A549 (cell line): Measurements from ENCODE around the gene MYRF. TPM values are rescaled to one million over a fixed set of nuclear protein-coding genes. Genes with fewer than 3 reads are reported as not detected.

Experiments used
- ATAC-seq, 2 experiments: fragments of 200-7000 bp in 1 of 2; fragments of >200 bp in 1 of 2; cut with Nextera tagmentation in 1 of 2; cut with Tn5 transposase in 1 of 2; 3 replicates each; pipeline versions ENCODE4 v1.8.0 to v1.9.1; 2018 to 2020; ENCODE audit warnings: mild to moderate bottlenecking in 1 of 2, moderate library complexity in 1 of 2
- CTCF ChIA-PET: fragments of 300-600 bp; sonication (Branson Sonifier 250); formaldehyde crosslinking; extraction: SDS; loops from one replicate; lab custom pipeline; 2021; ENCODE audit warnings: antibody characterized with exemption, inconsistent platforms; lab: Yijun Ruan, JAX
- POLR2A ChIA-PET: fragments of 350-600 bp; formaldehyde crosslinking; extraction: SDS; loops from one replicate; lab custom pipeline; 2021; ENCODE audit warnings: antibody characterized with exemption, inconsistent platforms; lab: Yijun Ruan, JAX
- DNase-seq, 2 experiments: peaks; one replicate each; pipeline versions ENCODE4 v3.0.0 to v3.0.0-alpha.2; 2011 to 2016; ENCODE audit warnings: low read depth in 1 of 2, low spot score in 1 of 2
- FAIRE-seq: peaks from 2 replicates; lab custom pipeline; 2011; peaks lifted over from hg19 to GRCh38; lab: Jason Lieb, UNC
- H3K27ac ChIP-seq, 2 experiments: fragments of >200 bp; sonication (Bioruptor Twin); formaldehyde crosslinking; 3 replicates each; pipeline ENCODE4 v1.5.1; 2016 to 2017
- H3K4me1 ChIP-seq: fragments of >200 bp; sonication (Bioruptor Twin); formaldehyde crosslinking; 3 replicates; pipeline ENCODE4 v1.6.1; 2016
- H3K4me2 ChIP-seq: fragments of >200 bp; sonication (Bioruptor Twin); formaldehyde crosslinking; 3 replicates; pipeline ENCODE4 v1.6.1; 2016
- H3K4me3 ChIP-seq: fragments of >200 bp; sonication (Bioruptor Twin); formaldehyde crosslinking; 3 replicates; pipeline ENCODE4 v1.5.1; 2016
- H3K9me3 ChIP-seq: fragments of >200 bp; sonication (Bioruptor Twin); formaldehyde crosslinking; 3 replicates; pipeline ENCODE4 v1.6.1; 2016
- CEBPB ChIP-seq, 2 experiments: fragments of >200 bp in 1 of 2; sonication (Bioruptor Twin) in 1 of 2; formaldehyde crosslinking in 1 of 2; IDR thresholded peaks; 2 replicates each; pipeline ENCODE4 v1.6.1; 2012 to 2016
- CHD2 ChIP-seq: fragments of 150-350 bp; IDR thresholded peaks from 2 replicates; pipeline ENCODE4 v1.6.1; 2014; ENCODE audit warnings: low read length; ENCODE audit not compliant: partially characterized antibody
- EHF ChIP-seq: fragments of 250-450 bp; sonication (Bioruptor Pico); IDR thresholded peaks from 2 replicates; pipeline ENCODE4 v1.5.0; 2020; ENCODE audit warnings: mild to moderate bottlenecking
- FOSB ChIP-seq: fragments of 250-450 bp; sonication (Bioruptor Pico); IDR thresholded peaks from 2 replicates; pipeline ENCODE4 v1.5.0; 2020; ENCODE audit warnings: mild to moderate bottlenecking, moderate library complexity
- FOSL2 ChIP-seq, 2 experiments: fragments of 450-650 bp in 1 of 2; fragments of >200 bp in 1 of 2; sonication (Bioruptor Twin) in 1 of 2; formaldehyde crosslinking; IDR thresholded peaks; 2 replicates each; pipeline versions ENCODE4 v1.5.0 to v1.6.1; 2016 to 2020; ENCODE audit warnings: mild to moderate bottlenecking in 1 of 2, moderate library complexity in 1 of 2
- GATA3 ChIP-seq: IDR thresholded peaks from 2 replicates; pipeline ENCODE4 v1.6.1; 2012; ENCODE audit warnings: borderline replicate concordance
- HDAC2 ChIP-seq: fragments of 200-600 bp; sonication (generic); IDR thresholded peaks from 2 replicates; pipeline ENCODE4 v1.6.1; 2016
- HOXA7 ChIP-seq: fragments of 250-450 bp; sonication (Bioruptor Pico); IDR thresholded peaks from 2 replicates; pipeline ENCODE4 v1.5.0; 2020; ENCODE audit warnings: mild to moderate bottlenecking, moderate library complexity
- HOXB13 ChIP-seq: fragments of 250-450 bp; sonication (Bioruptor Pico); IDR thresholded peaks from 2 replicates; pipeline ENCODE4 v1.5.0; 2020; ENCODE audit warnings: low read depth, mild to moderate bottlenecking, moderate library complexity
- HOXB5 ChIP-seq: fragments of 250-450 bp; sonication (Bioruptor Pico); IDR thresholded peaks from 2 replicates; pipeline ENCODE4 v1.5.0; 2020; ENCODE audit warnings: mild to moderate bottlenecking, moderate library complexity
- JUN ChIP-seq, 2 experiments: fragments of >200 bp; sonication (Bioruptor Twin); formaldehyde crosslinking; IDR thresholded peaks; 2 replicates in 1 of 2; 3 replicates in 1 of 2; pipeline ENCODE4 v1.6.1; 2016 to 2017
- KDM1A ChIP-seq: fragments of 200-600 bp; sonication (generic); IDR thresholded peaks from 2 replicates; pipeline ENCODE4 v1.6.1; 2016; ENCODE audit warnings: low read depth, mild to moderate bottlenecking
- MYC ChIP-seq: IDR thresholded peaks from 2 replicates; pipeline ENCODE4 v1.6.1; 2012; ENCODE audit warnings: mild to moderate bottlenecking, inconsistent platforms, low read length, improper control_type of control experiment, borderline replicate concordance
- NFE2L2 ChIP-seq: fragments of 150-350 bp; conservative IDR thresholded peaks from 2 replicates; pipeline ENCODE4 v1.6.1; 2014; ENCODE audit warnings: low read length
- NR3C1 ChIP-seq: fragments of >200 bp; sonication (Bioruptor Twin); formaldehyde crosslinking; IDR thresholded peaks from 3 replicates; pipeline ENCODE4 v1.6.1; 2017
- PHF8 ChIP-seq: fragments of 200-600 bp; sonication (generic); IDR thresholded peaks from 2 replicates; pipeline ENCODE4 v1.6.1; 2016; ENCODE audit warnings: low read depth, mild to moderate bottlenecking, antibody characterized with exemption, moderate library complexity, borderline replicate concordance
- POLR2A ChIP-seq: IDR thresholded peaks from 2 replicates; pipeline ENCODE4 v1.6.1; 2012; ENCODE audit warnings: mild to moderate bottlenecking, low read length
- POLR2AphosphoS2 ChIP-seq: conservative IDR thresholded peaks from 2 replicates; pipeline ENCODE4 v1.6.1; 2012; ENCODE audit warnings: low read length, improper control_type of control experiment, inconsistent platforms
- RCOR1 ChIP-seq: fragments of 150-350 bp; IDR thresholded peaks from 2 replicates; pipeline ENCODE4 v1.6.1; 2014; ENCODE audit warnings: antibody characterized with exemption, low read length, low read depth
- RFX5 ChIP-seq: fragments of 450-650 bp; IDR thresholded peaks from 2 replicates; pipeline ENCODE4 v1.7.1; 2014; ENCODE audit warnings: antibody characterized with exemption, mild to moderate bottlenecking, moderate library complexity
- TP53 ChIP-seq: fragments of 250-450 bp; sonication (Bioruptor Pico); IDR thresholded peaks from 2 replicates; pipeline ENCODE4 v1.5.0; 2021; ENCODE audit warnings: mild to moderate bottlenecking, moderate library complexity
- WGBS: methylation state at CpG from one replicate; pipeline ENCODE4 v1.1.6; 2017; ENCODE audit errors: missing lambda C conversion rate; 5-methylcytosine and 5-hydroxymethylcytosine counted together
- polyA plus RNA-seq, 4 experiments: library from polyadenylated mRNA; depleted of rRNA in 3 of 4; stranded (reverse); fragments of >200 nt; fragmentation: RNase III in 1 of 4; extraction: RNeasy Plus Mini Kit Qiagen cat#74134 plus additional on column Dnase treatment in 1 of 4; gene quantifications; 2 replicates in 3 of 4; 3 replicates in 1 of 4; pipeline ENCODE4 v1.2.3, GENCODE V29; 2011 to 2017
- TF ChIP-seq, protein P1 (sequence below): fragments of 250-450 bp; sonication (Bioruptor Pico); IDR thresholded peaks from 2 replicates; pipeline ENCODE4 v1.5.0; 2020; ENCODE audit warnings: low read depth, mild to moderate bottlenecking, moderate library complexity
- TF ChIP-seq, protein P2 (sequence below): fragments of 200-600 bp; sonication (generic); IDR thresholded peaks from 2 replicates; pipeline ENCODE4 v1.6.1; 2016; ENCODE audit warnings: antibody characterized with exemption, mild to moderate bottlenecking, moderate library complexity
- TF ChIP-seq, protein P3 (sequence below): IDR thresholded peaks from 2 replicates; pipeline ENCODE4 v1.6.1; 2012
- TF ChIP-seq, protein P4 (sequence below): fragments of >200 bp; sonication (Bioruptor Twin); formaldehyde crosslinking; IDR thresholded peaks from 3 replicates; pipeline ENCODE4 v1.6.1; 2016
- TF ChIP-seq, protein P5 (sequence below): fragments of 250-450 bp; sonication (Bioruptor Pico); IDR thresholded peaks from 2 replicates; pipeline ENCODE4 v1.5.0; 2021; ENCODE audit warnings: mild to moderate bottlenecking, moderate library complexity, borderline replicate concordance
- TF ChIP-seq, protein P6 (sequence below): IDR thresholded peaks from 2 replicates; pipeline ENCODE4 v1.6.1; 2012

The MYRF gene
- polyA plus RNA-seq, 2 of the 4 experiments (the other 2 are of a cell fraction) = 14.7 to 22.3 TPM

DNA sequence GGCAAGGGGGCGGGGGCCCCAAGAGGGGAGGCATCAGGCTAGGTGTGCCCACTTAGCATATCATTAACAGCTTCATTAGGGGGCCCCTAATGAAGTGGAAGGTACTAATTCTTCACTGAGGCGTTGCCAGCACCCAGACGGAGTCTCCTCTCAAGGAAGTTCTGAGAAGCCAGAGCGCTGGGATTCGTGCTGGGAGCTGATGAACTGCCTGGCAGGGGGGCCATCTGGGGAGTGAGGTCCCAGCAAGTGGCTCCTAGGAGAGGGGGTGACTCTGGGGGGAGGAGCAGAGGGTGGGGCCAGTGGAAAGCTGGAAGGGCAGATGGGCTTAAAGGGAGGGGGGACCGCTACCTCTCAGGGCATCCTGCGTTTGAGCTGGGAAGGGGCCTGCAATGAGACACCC is 42.4 kb upstream of the MYRF start:
- no peaks in the 10 kb centered on the region for H3K9me3 ChIP-seq
- CTCF ChIA-PET = interaction anchor here (0.9 to 3.2 kb wide), 8 partner anchors 9 to 71 kb away, joined by 3 to 13 read pairs (median 8); no protein-coding TSS in a partner anchor
- POLR2A ChIA-PET = no interaction called here
- no peaks in the 10 kb centered on the region for H3K4me1 ChIP-seq
- 90% methylated on average over 7 of the region's 7 CpGs for WGBS
- TF ChIP-seq POLR2A (no peak), HOXB13 (CRISPR knock-in tag) (no peak), KDM1A (no peak), EHF (CRISPR knock-in tag) (no peak), HOXB5 (CRISPR knock-in tag) (no peak), NFE2L2 (no peak), JUN (IDR thresholded peaks at IDR 0.05) (no peak), NR3C1 (no peak), MYC (no peak), FOSB (no peak), FOSL2 (IDR thresholded peaks at IDR 0.05) (no peak), FOSL2 (CRISPR knock-in tag; IDR thresholded peaks at IDR 0.05) (no peak), TP53 (CRISPR knock-in tag) (no peak)
- TF ChIP-seq, protein P1, sequence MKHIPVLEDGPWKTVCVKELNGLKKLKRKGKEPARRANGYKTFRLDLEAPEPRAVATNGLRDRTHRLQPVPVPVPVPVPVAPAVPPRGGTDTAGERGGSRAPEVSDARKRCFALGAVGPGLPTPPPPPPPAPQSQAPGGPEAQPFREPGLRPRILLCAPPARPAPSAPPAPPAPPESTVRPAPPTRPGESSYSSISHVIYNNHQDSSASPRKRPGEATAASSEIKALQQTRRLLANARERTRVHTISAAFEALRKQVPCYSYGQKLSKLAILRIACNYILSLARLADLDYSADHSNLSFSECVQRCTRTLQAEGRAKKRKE (CRISPR knock-in tag) = no peak
- TF ChIP-seq, protein P2, sequence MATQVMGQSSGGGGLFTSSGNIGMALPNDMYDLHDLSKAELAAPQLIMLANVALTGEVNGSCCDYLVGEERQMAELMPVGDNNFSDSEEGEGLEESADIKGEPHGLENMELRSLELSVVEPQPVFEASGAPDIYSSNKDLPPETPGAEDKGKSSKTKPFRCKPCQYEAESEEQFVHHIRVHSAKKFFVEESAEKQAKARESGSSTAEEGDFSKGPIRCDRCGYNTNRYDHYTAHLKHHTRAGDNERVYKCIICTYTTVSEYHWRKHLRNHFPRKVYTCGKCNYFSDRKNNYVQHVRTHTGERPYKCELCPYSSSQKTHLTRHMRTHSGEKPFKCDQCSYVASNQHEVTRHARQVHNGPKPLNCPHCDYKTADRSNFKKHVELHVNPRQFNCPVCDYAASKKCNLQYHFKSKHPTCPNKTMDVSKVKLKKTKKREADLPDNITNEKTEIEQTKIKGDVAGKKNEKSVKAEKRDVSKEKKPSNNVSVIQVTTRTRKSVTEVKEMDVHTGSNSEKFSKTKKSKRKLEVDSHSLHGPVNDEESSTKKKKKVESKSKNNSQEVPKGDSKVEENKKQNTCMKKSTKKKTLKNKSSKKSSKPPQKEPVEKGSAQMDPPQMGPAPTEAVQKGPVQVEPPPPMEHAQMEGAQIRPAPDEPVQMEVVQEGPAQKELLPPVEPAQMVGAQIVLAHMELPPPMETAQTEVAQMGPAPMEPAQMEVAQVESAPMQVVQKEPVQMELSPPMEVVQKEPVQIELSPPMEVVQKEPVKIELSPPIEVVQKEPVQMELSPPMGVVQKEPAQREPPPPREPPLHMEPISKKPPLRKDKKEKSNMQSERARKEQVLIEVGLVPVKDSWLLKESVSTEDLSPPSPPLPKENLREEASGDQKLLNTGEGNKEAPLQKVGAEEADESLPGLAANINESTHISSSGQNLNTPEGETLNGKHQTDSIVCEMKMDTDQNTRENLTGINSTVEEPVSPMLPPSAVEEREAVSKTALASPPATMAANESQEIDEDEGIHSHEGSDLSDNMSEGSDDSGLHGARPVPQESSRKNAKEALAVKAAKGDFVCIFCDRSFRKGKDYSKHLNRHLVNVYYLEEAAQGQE = no peak
- no peak overlapping the region for H3K4me3 ChIP-seq
- no peak overlapping the region for H3K27ac ChIP-seq
- no peak overlapping the region for H3K4me2 ChIP-seq
- FAIRE-seq = no peak
- DNase-seq = no peak
- ATAC-seq = no peak

DNA sequence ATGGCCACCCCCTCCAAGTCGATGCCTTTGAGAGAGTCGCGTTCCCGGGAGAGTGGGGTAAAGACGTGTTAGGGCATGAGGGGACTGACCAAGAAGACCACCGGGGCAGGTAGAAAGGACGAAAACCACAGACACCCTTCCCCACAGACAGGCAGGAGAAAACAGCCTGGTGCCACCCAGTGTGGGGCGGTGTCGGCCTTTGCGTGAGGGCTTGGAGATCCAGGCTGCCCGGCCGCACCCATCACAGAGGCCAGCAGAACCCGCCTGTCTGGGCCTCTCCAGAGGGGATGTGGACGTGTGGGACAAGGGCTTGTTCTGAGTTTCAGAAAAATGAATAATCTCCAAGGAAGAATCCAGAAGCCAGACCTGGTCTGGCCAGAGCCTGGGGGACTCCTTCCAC is 41.4 kb upstream of the MYRF start:
- ATAC-seq (no peak), DNase-seq (no peak), FAIRE-seq (no peak)
- POLR2A ChIA-PET = no interaction called here
- no peak overlapping the region for H3K4me3 ChIP-seq
- H3K4me2 ChIP-seq = no peak overlapping the region
- TF ChIP-seq, protein P3, sequence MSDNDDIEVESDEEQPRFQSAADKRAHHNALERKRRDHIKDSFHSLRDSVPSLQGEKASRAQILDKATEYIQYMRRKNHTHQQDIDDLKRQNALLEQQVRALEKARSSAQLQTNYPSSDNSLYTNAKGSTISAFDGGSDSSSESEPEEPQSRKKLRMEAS = no peak
- no peak for TF ChIP-seq JUN (IDR thresholded peaks at IDR 0.05)
- TF ChIP-seq, protein P4, sequence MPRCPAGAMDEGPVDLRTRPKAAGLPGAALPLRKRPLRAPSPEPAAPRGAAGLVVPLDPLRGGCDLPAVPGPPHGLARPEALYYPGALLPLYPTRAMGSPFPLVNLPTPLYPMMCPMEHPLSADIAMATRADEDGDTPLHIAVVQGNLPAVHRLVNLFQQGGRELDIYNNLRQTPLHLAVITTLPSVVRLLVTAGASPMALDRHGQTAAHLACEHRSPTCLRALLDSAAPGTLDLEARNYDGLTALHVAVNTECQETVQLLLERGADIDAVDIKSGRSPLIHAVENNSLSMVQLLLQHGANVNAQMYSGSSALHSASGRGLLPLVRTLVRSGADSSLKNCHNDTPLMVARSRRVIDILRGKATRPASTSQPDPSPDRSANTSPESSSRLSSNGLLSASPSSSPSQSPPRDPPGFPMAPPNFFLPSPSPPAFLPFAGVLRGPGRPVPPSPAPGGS = no peak
- no peak for TF ChIP-seq HOXA7 (CRISPR knock-in tag)
- TF ChIP-seq, protein P5, sequence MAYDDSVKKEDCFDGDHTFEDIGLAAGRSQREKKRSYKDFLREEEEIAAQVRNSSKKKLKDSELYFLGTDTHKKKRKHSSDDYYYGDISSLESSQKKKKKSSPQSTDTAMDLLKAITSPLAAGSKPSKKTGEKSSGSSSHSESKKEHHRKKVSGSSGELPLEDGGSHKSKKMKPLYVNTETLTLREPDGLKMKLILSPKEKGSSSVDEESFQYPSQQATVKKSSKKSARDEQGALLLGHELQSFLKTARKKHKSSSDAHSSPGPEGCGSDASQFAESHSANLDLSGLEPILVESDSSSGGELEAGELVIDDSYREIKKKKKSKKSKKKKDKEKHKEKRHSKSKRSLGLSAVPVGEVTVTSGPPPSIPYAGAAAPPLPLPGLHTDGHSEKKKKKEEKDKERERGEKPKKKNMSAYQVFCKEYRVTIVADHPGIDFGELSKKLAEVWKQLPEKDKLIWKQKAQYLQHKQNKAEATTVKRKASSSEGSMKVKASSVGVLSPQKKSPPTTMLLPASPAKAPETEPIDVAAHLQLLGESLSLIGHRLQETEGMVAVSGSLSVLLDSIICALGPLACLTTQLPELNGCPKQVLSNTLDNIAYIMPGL (CRISPR knock-in tag) = no peak
- TF ChIP-seq RCOR1 = no peak
- no peak for TF ChIP-seq CHD2
- TF ChIP-seq PHF8 = no peak
- no peak for TF ChIP-seq NR3C1
- no peak for TF ChIP-seq CEBPB (IDR thresholded peaks at IDR 0.05)
- no peak for TF ChIP-seq HOXB5 (CRISPR knock-in tag)
- TF ChIP-seq GATA3 = no peak
- TF ChIP-seq POLR2AphosphoS2 = no peak
- TF ChIP-seq EHF (CRISPR knock-in tag) = no peak
- no peak for TF ChIP-seq RFX5
- TF ChIP-seq, protein P6, sequence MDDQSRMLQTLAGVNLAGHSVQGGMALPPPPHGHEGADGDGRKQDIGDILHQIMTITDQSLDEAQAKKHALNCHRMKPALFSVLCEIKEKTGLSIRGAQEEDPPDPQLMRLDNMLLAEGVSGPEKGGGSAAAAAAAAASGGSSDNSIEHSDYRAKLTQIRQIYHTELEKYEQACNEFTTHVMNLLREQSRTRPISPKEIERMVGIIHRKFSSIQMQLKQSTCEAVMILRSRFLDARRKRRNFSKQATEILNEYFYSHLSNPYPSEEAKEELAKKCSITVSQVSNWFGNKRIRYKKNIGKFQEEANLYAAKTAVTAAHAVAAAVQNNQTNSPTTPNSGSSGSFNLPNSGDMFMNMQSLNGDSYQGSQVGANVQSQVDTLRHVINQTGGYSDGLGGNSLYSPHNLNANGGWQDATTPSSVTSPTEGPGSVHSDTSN = no peak
- no peak for TF ChIP-seq HDAC2
- no peak for TF ChIP-seq HOXB13 (CRISPR knock-in tag)
- H3K27ac ChIP-seq = no peak overlapping the region
- no peaks in the 10 kb centered on the region for H3K9me3 ChIP-seq
- 84% methylated on average over 14 of the region's 14 CpGs for WGBS
- peaks cover 2% of the 10 kb centered on the region; the same call in 2 of the 3 replicates for H3K4me1 ChIP-seq
- CTCF ChIA-PET = interaction anchor here (1.2 to 3.2 kb wide), 5 partner anchors 12 to 72 kb away, joined by 3 to 13 read pairs (median 10); no protein-coding TSS in a partner anchor
